ENCODE results near the gene NELFB.
A peak's percentile ranks its signal among the peaks of the same experiment; 100 is the strongest.
"Not testable (repeated sequence)": the region's sequence is repeated elsewhere in the genome, so short reads cannot be mapped to it uniquely, and the experiment has no call there.

NELFB gene

GRCh38 chr9:137247916-137248175 lies 7.3 kb upstream of the NELFB start:
- no peak for DNase-seq

- DNase-seq: no peak
These were observed 4.6 kb upstream of the NELFB start for GRCh38 chr9:137250329-137251193.

GRCh38 chr9:137251194-137251461 lies 4.0 kb upstream of the NELFB start, which contains the start of gene STPG3:
STPG3 (plus strand) TSS chr9:137251286; CDS start chr9:137251287, 1 bp downstream.
- DNase-seq: no peak

- DNase-seq: no peak
These were observed 3.4 kb upstream of the NELFB start for GRCh38 chr9:137251490-137252268.

GRCh38 chr9:137252555-137253506 lies 2.3 kb upstream of the NELFB start:
- DNase-seq: no peak

- DNase-seq: no peak
These were observed 1.2 kb upstream of the NELFB start for GRCh38 chr9:137253717-137254623.

GRCh38 chr9:137255448-137256114 lies 454 bp downstream of the NELFB start:
- DNase-seq: peak in 1 of 2 donors; percentile 90

GRCh38 chr9:137256362-137256761 lies 1.2 kb downstream of the NELFB start:
- DNase-seq: no peak

GRCh38 chr9:137256856-137257255 lies 1.7 kb downstream of the NELFB start:
- DNase-seq: no peak

- not testable (repeated sequence) for DNase-seq
These were observed 7.2 kb downstream of the NELFB start for GRCh38 chr9:137262173-137262908.

GRCh38 chr9:137262909-137263285 lies 7.8 kb downstream of the NELFB start:
- no peak for DNase-seq

GRCh38 chr9:137263506-137263905 lies 8.4 kb downstream of the NELFB start:
- no peak for DNase-seq

GRCh38 chr9:137264067-137264466 lies 8.9 kb downstream of the NELFB start:
- no peak for DNase-seq

- DNase-seq: no peak
These were observed 10.5 kb downstream of the NELFB start for GRCh38 chr9:137265496-137266161.

- DNase-seq: no peak
These were observed 11.0 kb downstream of the NELFB start for GRCh38 chr9:137266162-137266527.

- DNase-seq: no peak
These were observed 11.7 kb downstream of the NELFB start for GRCh38 chr9:137266585-137267453.

- DNase-seq: no peak
These were observed 12.8 kb downstream of the NELFB start for GRCh38 chr9:137267933-137268355.

- no peak for DNase-seq
These were observed 13.5 kb downstream of the NELFB start for GRCh38 chr9:137268538-137269201.

All from bone marrow (tissue), 2 donors.